Retinal pigment epithelial cell (primary cell): ENCODE data around the gene TMEM9.

Experiments
- DNase-seq: peaks from one replicate; pipeline ENCODE4 v3.0.0-alpha.2; 2010; ENCODE audit warnings: low read depth
- H3K4me3 ChIP-seq: 2 replicates; pipeline ENCODE4 v1.5.1; 2011; ENCODE audit warnings: mild to moderate bottlenecking, low read length, control low read depth, moderate library complexity
- TF ChIP-seq, protein P1 (sequence below): conservative IDR thresholded peaks from 2 replicates; pipeline ENCODE4 v1.5.1; 2011; ENCODE audit warnings: low read depth, low read length, control low read depth, inconsistent platforms

TMEM9 gene

GRCh38 chr1:201137024-201137392 is 17.3 kb downstream of the TMEM9 start:
- H3K4me3 ChIP-seq, result no peak overlapping the region
- DNase-seq, result no peak
- TF ChIP-seq, protein P1, sequence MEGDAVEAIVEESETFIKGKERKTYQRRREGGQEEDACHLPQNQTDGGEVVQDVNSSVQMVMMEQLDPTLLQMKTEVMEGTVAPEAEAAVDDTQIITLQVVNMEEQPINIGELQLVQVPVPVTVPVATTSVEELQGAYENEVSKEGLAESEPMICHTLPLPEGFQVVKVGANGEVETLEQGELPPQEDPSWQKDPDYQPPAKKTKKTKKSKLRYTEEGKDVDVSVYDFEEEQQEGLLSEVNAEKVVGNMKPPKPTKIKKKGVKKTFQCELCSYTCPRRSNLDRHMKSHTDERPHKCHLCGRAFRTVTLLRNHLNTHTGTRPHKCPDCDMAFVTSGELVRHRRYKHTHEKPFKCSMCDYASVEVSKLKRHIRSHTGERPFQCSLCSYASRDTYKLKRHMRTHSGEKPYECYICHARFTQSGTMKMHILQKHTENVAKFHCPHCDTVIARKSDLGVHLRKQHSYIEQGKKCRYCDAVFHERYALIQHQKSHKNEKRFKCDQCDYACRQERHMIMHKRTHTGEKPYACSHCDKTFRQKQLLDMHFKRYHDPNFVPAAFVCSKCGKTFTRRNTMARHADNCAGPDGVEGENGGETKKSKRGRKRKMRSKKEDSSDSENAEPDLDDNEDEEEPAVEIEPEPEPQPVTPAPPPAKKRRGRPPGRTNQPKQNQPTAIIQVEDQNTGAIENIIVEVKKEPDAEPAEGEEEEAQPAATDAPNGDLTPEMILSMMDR, result no peak

DNA sequence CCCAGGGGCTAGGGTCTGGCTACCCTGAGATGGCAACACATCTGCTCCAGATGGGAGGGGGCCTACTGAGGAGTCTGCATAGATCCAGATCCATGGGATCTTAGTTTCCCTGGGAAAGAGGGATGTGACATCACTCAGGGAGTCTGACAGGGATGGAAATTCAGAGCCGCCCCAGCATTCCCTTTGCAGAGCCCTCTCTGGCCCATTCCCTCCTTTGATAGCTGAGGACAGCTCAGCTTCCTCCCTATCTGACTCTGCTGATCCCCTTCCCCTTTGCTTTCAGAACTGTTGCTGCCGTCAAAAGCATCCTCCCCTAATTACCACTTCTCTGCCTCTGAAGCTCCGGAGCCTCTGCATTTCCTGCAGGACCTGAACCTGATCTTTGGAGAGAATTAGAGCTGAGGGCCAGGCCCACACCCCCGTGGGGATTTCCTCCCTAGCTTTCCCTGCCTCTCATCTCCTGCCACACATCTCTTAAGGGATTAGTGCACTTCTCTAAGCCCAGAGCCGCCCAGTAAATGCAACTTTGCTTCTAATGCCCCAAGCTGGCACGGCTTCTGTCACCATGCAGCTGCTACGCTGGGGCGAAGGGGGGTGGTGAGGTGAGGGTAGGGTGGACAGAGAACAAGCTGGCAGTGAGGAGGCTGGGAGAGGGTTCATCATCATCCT is 17.8 kb downstream of the TMEM9 start:
- peak; percentile 55 for DNase-seq
- H3K4me3 ChIP-seq, result no peak overlapping the region
- TF ChIP-seq, protein P1, result no peak

GRCh38 chr1:201134405-201134804 is 19.9 kb downstream of the TMEM9 start:
- no peak overlapping the region for H3K4me3 ChIP-seq
- no peak for DNase-seq
- TF ChIP-seq, protein P1, result no peak

GRCh38 chr1:201131398-201131797 is 22.9 kb downstream of the TMEM9 start:
- TF ChIP-seq, protein P1, result no peak
- no peak for DNase-seq
- H3K4me3 ChIP-seq, result no peak overlapping the region

DNA sequence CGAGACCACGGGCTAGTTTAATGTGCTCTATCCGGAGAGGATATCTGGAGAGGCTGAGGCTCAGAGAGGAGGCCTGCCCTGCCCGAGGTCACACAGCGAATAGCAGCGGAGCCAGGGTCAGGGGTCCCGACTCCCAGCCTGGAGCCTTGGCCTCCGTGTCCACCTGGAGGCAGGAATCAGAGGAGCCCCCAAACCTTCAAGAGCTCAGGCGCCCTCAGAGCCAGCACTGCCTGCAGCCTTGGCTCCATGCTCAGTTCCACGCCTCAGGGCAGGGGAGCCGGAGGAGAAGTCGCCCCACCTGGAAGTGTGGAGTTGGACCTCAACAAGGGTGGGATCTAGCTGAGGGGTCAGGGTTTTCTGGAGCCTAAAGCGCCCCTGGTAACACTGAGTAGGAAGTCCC is 25.3 kb downstream of the TMEM9 start:
- no peak for DNase-seq
- TF ChIP-seq, protein P1, result no peak

GRCh38 chr1:201128476-201128875 is 25.8 kb downstream of the TMEM9 start:
- H3K4me3 ChIP-seq, result no peak overlapping the region
- TF ChIP-seq, protein P1, result no peak
- no peak for DNase-seq

More for the DNA sequence above, 25.3 kb downstream of the TMEM9 start:
- no peak overlapping the region for H3K4me3 ChIP-seq

- TF ChIP-seq, protein P1, result no peak
- DNase-seq, result no peak
- no peak overlapping the region for H3K4me3 ChIP-seq
Observed at GRCh38 chr1:201127755-201128455, 26.4 kb downstream of the TMEM9 start.
